SU-DHL-6 (cell line): ENCODE measurements around the gene SUSD6.
A peak's percentile ranks its signal among the peaks of the same experiment; 100 is the strongest.

ENCODE experiments used
- H2AFZ ChIP-seq: fragments of 200-600 bp; sonication (generic); 2 replicates; pipeline ENCODE4 v1.6.1; 2014; ENCODE audit warnings: low read depth, mild to moderate bottlenecking, moderate library complexity, mixed read lengths, antibody characterized with exemption, low read length; ENCODE audit not compliant: severe bottlenecking
- H3F3A ChIP-seq: fragments of 200-600 bp; shearing (Covaris generic); 2 replicates; pipeline ENCODE4 v1.6.0; 2016; ENCODE audit warnings: antibody characterized with exemption, mild to moderate bottlenecking; ENCODE audit not compliant: insufficient read depth
- H3K27ac ChIP-seq: fragments of 200-600 bp; sonication (generic); 2 replicates; pipeline ENCODE4 v1.5.1; 2016; ENCODE audit warnings: low read depth, mild to moderate bottlenecking, low read length, moderate library complexity, mixed read lengths
- H3K27me3 ChIP-seq: fragments of 200-600 bp; sonication (generic), shearing (Covaris generic); 2 replicates; pipeline ENCODE4 v1.6.0; 2014; ENCODE audit warnings: mild to moderate bottlenecking, low read length
- H3K36me3 ChIP-seq: fragments of 200-600 bp; sonication (generic); 2 replicates; pipeline ENCODE4 v1.6.1; 2014; ENCODE audit warnings: mild to moderate bottlenecking, low read length, mixed read lengths
- H3K4me2 ChIP-seq: fragments of 300-600, 200-600 bp; shearing (Covaris generic), sonication (generic); 2 replicates; pipeline ENCODE4 v1.6.0; 2014; ENCODE audit warnings: low read length, low read depth, mild to moderate bottlenecking; ENCODE audit not compliant: poor library complexity, severe bottlenecking
- H3K4me3 ChIP-seq: fragments of 200-600 bp; sonication (generic); 2 replicates; pipeline ENCODE4 v1.5.1; 2014; ENCODE audit warnings: antibody characterized with exemption, low read length, mild to moderate bottlenecking, mixed read lengths; ENCODE audit not compliant: insufficient read depth, poor library complexity, severe bottlenecking
- H3K79me2 ChIP-seq: fragments of 200-600 bp; sonication (generic); 2 replicates; pipeline ENCODE4 v1.6.1; 2014; ENCODE audit warnings: mild to moderate bottlenecking, low read length, moderate library complexity; ENCODE audit not compliant: insufficient read depth
- H3K9ac ChIP-seq: fragments of 200-600 bp; sonication (generic); 2 replicates; pipeline ENCODE4 v1.7.0; 2014; ENCODE audit warnings: mild to moderate bottlenecking, low read length
- H3K9me2 ChIP-seq: fragments of 200-600 bp; sonication (generic); replicated peaks from 2 replicates; pipeline ENCODE4 v1.6.1; 2014; ENCODE audit warnings: low read length; ENCODE audit not compliant: insufficient read depth
- H3K9me3 ChIP-seq: fragments of 200-600 bp; sonication (generic); 2 replicates; pipeline ENCODE4 v1.6.1; 2014; ENCODE audit warnings: low read length, mixed read lengths; ENCODE audit not compliant: insufficient read depth
- H4K20me1 ChIP-seq: fragments of 200-600 bp; sonication (generic); 2 replicates; pipeline ENCODE4 v1.6.1; 2014; ENCODE audit warnings: low read depth, mild to moderate bottlenecking, antibody characterized with exemption, low read length, moderate library complexity, mixed read lengths
- CTCF ChIP-seq: fragments of 200-600 bp; sonication (generic); IDR thresholded peaks from one replicate; pipeline ENCODE4 v1.5.1; 2017; ENCODE audit warnings: antibody characterized with exemption, mild to moderate bottlenecking, low read length, moderate library complexity; ENCODE audit not compliant: insufficient read depth, poor library complexity, severe bottlenecking
- EZH2phosphoT487 ChIP-seq: fragments of 200-600 bp; sonication (generic), shearing (Covaris generic); conservative IDR thresholded peaks from 2 replicates; pipeline ENCODE4 v1.6.1; 2018; ENCODE audit warnings: mild to moderate bottlenecking, antibody characterized with exemption, low read length, moderate library complexity, mixed read lengths

The SUSD6 gene

DNA sequence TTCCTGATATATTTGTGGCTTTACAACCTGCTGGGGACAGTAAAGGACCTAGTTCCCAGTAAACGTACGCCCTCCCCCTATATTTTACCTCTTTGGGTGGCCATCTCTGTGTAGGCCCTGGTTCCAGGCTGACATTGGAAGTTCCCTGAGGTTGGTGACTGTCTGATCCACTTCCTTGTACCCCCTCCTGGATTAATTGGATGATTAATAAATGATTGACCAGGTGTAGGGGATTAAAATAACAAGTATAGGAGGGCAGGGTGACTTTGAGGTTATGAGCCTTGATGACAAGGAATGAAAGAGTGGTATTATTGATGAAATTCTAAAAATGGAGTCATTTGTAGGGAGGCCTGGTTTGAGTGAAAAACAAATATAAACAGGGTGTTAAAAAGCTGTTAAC, 9.6 kb downstream of the SUSD6 start:
- peaks cover 5% of the 10 kb centered on the region; the same call in 1 of the 2 replicates for H3K36me3 ChIP-seq
- H3K27ac ChIP-seq: peak overlapping the region; percentile 3; the same call in 1 of the 2 replicates
- no peak overlapping the region for H3K9ac ChIP-seq
- H3F3A ChIP-seq: peaks cover 6% of the 10 kb centered on the region; the same call in 1 of the 2 replicates
- no peak overlapping the region for H2AFZ ChIP-seq
- H3K9me3 ChIP-seq: no peaks in the 10 kb centered on the region
- peaks cover 100% of the 10 kb centered on the region for H3K79me2 ChIP-seq
- no peaks in the 10 kb centered on the region for H3K9me2 ChIP-seq
- H4K20me1 ChIP-seq: peaks cover 25% of the 10 kb centered on the region
- no peak overlapping the region for H3K4me3 ChIP-seq
- TF ChIP-seq EZH2phosphoT487 (no peak), CTCF (no peak)
- no peaks in the 10 kb centered on the region for H3K27me3 ChIP-seq
- H3K4me2 ChIP-seq: no peak overlapping the region

DNA sequence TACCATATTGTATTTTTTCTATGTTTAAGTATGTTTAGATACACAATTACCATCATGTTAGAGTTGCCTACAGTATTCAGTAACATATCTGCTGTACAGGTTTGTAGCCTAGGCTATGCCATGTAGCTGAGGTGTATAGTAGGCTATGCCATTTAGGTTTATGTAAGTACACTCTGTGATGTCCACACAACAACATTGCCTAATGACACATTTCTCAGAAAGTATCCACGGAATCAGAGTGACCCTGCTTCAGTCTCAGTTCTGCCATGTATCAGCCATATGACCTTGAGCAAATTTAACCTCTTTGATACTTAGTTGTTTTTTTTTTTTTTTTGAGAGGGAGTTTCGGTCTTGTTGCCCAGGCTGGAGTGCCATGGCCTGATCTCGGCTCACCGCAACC, 12.7 kb downstream of the SUSD6 start:
- Histone ChIP-seq H3K9ac (no peak overlapping the region), H3K79me2 (peaks cover 100% of the 10 kb centered on the region), H4K20me1 (peaks cover 20% of the 10 kb centered on the region), H3F3A (peaks cover 4% of the 10 kb centered on the region; the same call in 1 of the 2 replicates), H3K36me3 (no peaks in the 10 kb centered on the region), H3K4me3 (no peak overlapping the region), H3K27me3 (no peaks in the 10 kb centered on the region), H3K27ac (no peak overlapping the region), H3K4me2 (peak overlapping the region; percentile 7), H3K9me3 (no peaks in the 10 kb centered on the region), H2AFZ (no peak overlapping the region), H3K9me2 (no peaks in the 10 kb centered on the region)
- TF ChIP-seq CTCF: no peak
- no peak for TF ChIP-seq EZH2phosphoT487

GRCh38 chr14:69625299-69626131, 14.1 kb downstream of the SUSD6 start:
- Histone ChIP-seq H3K9me2 (no peaks in the 10 kb centered on the region), H3F3A (peaks cover 13% of the 10 kb centered on the region), H3K9me3 (no peaks in the 10 kb centered on the region), H3K36me3 (no peaks in the 10 kb centered on the region), H3K79me2 (peaks cover 100% of the 10 kb centered on the region), H3K9ac (peak overlapping the region; percentile 22; the same call in 1 of the 2 replicates), H3K27me3 (no peaks in the 10 kb centered on the region), H4K20me1 (peaks cover 31% of the 10 kb centered on the region), H3K4me2 (peak overlapping the region; percentile 48), H3K4me3 (peak overlapping the region; percentile 22), H3K27ac (peak overlapping the region; percentile 63), H2AFZ (no peak overlapping the region)
- TF ChIP-seq EZH2phosphoT487: no peak
- TF ChIP-seq CTCF: no peak
